Osteoblast (primary cell): ENCODE measurements around the gene ACSM2B. TPM values are rescaled to one million over a fixed set of nuclear protein-coding genes. Genes with fewer than 3 reads are reported as not detected.
"Not testable (repeated sequence)": the region's sequence is repeated elsewhere in the genome, so short reads cannot be mapped to it uniquely, and the experiment has no call there.

Experiments used
- DNase-seq: peaks from one replicate; pipeline ENCODE4 v3.0.0; 2011; ENCODE audit warnings: low spot score, mixed read lengths; ENCODE audit not compliant: insufficient read length; ENCODE audit errors: missing footprints
- H2AFZ ChIP-seq: 2 replicates; pipeline ENCODE4 v1.6.0; 2011; ENCODE audit warnings: mild to moderate bottlenecking, low read length
- H3K27ac ChIP-seq: 2 replicates; pipeline ENCODE4 v1.5.1; 2011; ENCODE audit warnings: mild to moderate bottlenecking, low read depth, low read length, moderate library complexity
- H3K27me3 ChIP-seq: 2 replicates; pipeline ENCODE4 v1.6.0; 2012; ENCODE audit warnings: mild to moderate bottlenecking, control low read depth, inconsistent platforms, low read length, moderate library complexity; ENCODE audit not compliant: insufficient read depth
- H3K36me3 ChIP-seq: 2 replicates; pipeline ENCODE4 v1.5.1; 2011; ENCODE audit warnings: mild to moderate bottlenecking, low read length, control low read depth, moderate library complexity; ENCODE audit not compliant: insufficient read depth
- H3K4me1 ChIP-seq: 2 replicates; pipeline ENCODE4 v1.5.1; 2011; ENCODE audit warnings: mild to moderate bottlenecking, low read length, control low read depth, moderate library complexity; ENCODE audit not compliant: insufficient read depth
- H3K4me2 ChIP-seq: 2 replicates; pipeline ENCODE4 v1.6.0; 2011; ENCODE audit warnings: mild to moderate bottlenecking, low read length; ENCODE audit not compliant: insufficient read depth
- H3K4me3 ChIP-seq: fragments of 200-600 bp; sonication (generic); 3 replicates; pipeline ENCODE4 v1.5.1; 2012; ENCODE audit warnings: mild to moderate bottlenecking, low read length, inconsistent platforms; ENCODE audit not compliant: insufficient read depth
- H3K79me2 ChIP-seq: 2 replicates; pipeline ENCODE4 v1.6.0; 2012; ENCODE audit warnings: mild to moderate bottlenecking, low read length, control low read depth, inconsistent platforms; ENCODE audit not compliant: insufficient read depth
- H3K9me3 ChIP-seq: 2 replicates; pipeline ENCODE4 v1.5.1; 2011; ENCODE audit warnings: low read depth, low read length, control low read depth
- H4K20me1 ChIP-seq: 2 replicates; pipeline ENCODE4 v1.6.0; 2012; ENCODE audit warnings: mild to moderate bottlenecking, low read length, control low read depth; ENCODE audit not compliant: insufficient read depth
- total RNA-seq: library from RNA; depleted of rRNA; stranded (reverse); fragments of >200 nt; gene quantifications from 2 replicates; pipeline ENCODE4 v1.2.3, GENCODE V29; 2012

Gene ACSM2B
- total RNA-seq, 1 donor, result not detected

DNA sequence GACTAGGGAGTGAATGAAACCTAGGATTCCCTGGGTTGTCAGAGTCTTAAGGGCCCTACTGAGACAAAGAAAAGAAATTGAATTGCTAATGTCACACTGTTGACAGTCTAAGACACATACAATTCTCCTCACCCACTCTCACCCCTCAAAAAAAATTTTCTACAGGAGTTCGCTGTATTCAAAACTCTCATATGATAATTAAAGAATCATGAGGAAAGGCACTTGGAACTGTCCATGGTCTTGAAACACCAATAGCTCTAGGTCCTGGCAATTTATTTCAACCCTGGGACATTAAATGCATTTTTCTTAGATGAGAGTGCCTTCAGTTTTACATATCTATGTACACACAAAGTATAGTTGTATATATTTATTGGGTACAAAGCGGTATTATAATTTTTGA is 20.5 kb downstream of the ACSM2B start:
- not testable (repeated sequence) for H3K27ac ChIP-seq, H2AFZ ChIP-seq, H3K27me3 ChIP-seq, H3K4me1 ChIP-seq, H3K36me3 ChIP-seq, H3K4me3 ChIP-seq, H4K20me1 ChIP-seq, DNase-seq, H3K4me2 ChIP-seq, H3K79me2 ChIP-seq, H3K9me3 ChIP-seq

DNA sequence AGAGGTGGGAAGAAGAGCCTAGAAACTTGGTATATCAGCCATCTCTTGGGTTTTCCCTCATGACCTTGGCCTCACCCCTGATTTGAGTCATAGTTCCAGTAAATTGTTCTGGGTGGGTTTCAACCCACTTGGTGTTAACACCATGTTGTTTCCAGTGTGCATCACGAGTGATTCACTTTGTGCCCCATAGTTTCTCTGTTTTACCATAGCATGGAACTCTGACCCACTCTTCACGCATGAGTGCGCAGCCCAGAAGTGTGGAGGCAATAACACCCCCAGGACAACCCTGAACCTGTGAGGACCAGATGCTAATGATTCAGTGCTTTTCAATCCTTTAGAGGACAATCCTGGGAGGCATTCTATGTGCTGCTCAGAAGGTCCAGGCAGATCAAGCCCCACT is 21.5 kb downstream of the ACSM2B start:
- not testable (repeated sequence) for H2AFZ ChIP-seq, H3K9me3 ChIP-seq, H3K27me3 ChIP-seq, DNase-seq, H3K79me2 ChIP-seq, H3K4me1 ChIP-seq, H3K36me3 ChIP-seq, H3K27ac ChIP-seq, H4K20me1 ChIP-seq, H3K4me2 ChIP-seq, H3K4me3 ChIP-seq

DNA sequence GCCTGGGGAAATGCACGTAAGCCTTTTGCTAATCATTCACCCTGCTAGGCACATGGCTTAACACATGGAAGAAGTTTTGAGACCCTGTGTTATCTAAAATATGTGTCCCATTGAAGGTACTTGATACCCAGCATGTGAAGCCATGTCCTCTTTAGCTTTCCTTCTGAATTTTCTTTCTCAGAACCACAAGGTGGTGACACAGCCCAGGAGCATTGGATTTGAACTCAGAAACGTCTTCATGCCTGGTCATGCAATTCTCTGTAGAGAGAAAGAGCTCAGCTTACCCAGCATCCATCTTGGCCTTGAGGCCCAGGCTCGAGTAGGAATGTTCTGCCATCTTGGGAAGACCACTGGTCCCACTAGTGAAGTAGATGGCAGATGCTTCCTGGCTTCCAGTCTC is 22.7 kb downstream of the ACSM2B start:
- not testable (repeated sequence) for H3K27me3 ChIP-seq, H3K36me3 ChIP-seq, H3K9me3 ChIP-seq, H2AFZ ChIP-seq, H3K27ac ChIP-seq, H3K4me3 ChIP-seq, H3K79me2 ChIP-seq, H3K4me2 ChIP-seq, DNase-seq, H3K4me1 ChIP-seq, H4K20me1 ChIP-seq

DNA sequence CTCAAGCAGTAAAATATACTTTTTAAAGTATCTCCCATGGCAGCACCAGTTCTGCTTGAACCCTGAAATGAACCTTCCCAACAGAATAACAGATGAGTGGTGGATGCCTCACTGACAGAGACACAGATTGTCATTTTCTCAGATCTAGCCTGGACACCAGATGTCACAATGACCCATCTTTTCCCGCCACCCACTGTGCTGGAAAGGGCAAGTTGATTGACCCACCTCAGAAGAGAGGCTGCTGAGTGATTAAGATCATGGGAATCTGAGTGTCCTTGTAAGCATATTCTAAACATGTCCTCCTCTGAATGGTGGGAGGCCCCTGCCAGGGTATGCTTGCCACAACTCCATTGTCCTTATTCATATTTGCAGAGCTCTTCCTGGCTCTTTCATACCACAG is 29.2 kb downstream of the ACSM2B start:
- not testable (repeated sequence) for H3K79me2 ChIP-seq, DNase-seq, H3K9me3 ChIP-seq, H4K20me1 ChIP-seq, H3K27me3 ChIP-seq, H3K4me2 ChIP-seq, H3K4me3 ChIP-seq, H3K36me3 ChIP-seq, H3K4me1 ChIP-seq, H2AFZ ChIP-seq, H3K27ac ChIP-seq

DNA sequence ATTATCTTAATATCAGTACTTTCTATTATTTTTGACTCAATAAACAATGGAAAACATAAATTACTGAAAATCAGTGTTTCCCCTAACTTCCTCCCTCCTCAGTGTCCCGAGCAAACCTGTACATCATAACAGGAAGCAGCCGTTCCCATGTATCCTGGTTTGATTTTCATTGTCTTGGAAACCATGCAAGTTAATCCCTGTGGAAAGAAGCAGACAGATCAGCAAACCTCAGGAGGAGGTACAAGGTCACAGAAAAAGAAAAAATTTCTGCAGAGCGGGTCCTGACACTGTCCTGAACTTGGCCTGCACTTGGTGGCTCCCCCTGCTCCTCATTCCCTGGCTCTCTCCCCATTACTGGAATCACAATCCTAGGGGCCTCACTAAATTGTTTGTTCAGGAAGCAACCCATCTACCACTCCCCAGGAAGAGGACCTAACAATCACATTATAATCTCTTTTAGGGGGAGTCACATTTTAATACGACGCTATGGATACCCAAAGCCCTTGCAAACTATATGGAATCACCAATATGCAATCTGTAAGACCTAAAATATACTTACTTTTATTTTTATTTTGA is 29.8 kb downstream of the ACSM2B start:
- H3K27me3 ChIP-seq, H3K4me3 ChIP-seq, DNase-seq, H3K79me2 ChIP-seq, H2AFZ ChIP-seq, H4K20me1 ChIP-seq, H3K36me3 ChIP-seq, H3K4me2 ChIP-seq, H3K4me1 ChIP-seq, H3K27ac ChIP-seq, H3K9me3 ChIP-seq: not testable (repeated sequence)

DNA sequence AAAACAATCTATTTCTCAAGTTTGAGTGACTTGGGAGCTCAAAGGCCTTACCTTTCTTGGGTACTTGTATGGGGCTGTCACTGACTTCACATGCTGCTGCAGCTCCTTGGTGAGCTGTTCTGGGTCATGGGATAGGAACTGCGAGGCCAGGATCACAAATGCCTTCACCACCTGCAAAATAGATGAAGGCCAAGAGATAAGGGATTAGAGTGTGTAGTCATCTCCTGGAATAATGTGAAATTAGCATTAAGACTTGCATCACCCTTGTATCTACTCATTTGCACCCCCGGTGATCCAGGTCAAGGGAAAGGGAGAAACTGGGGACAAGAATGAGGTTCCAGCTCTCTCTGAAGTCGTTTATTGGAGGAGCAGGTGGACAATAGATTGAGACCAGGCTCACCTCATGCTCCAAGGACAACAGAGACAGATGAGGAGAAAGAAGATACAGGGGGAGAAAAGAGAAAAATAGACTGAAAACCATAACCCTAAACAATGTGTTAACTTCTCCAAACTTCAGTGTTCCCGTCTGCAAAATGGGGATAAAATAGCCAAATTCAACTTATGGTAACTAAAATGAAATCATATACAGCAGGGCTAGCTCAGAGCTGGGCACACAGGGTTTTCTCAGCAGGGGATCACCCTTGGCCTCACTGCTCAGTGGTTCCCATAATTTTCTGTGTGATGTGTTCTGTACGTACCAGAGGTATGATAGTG is 35.4 kb downstream of the ACSM2B start:
- not testable (repeated sequence) for H4K20me1 ChIP-seq, H2AFZ ChIP-seq, H3K4me2 ChIP-seq, H3K27ac ChIP-seq, H3K4me3 ChIP-seq, DNase-seq, H3K9me3 ChIP-seq, H3K36me3 ChIP-seq, H3K4me1 ChIP-seq, H3K79me2 ChIP-seq, H3K27me3 ChIP-seq
